AG04450 (cell line): ENCODE data around the gene KIAA0825. TPM values are rescaled to one million over a fixed set of nuclear protein-coding genes. Genes with fewer than 3 reads are reported as not detected.

Experiments used
- CTCF ChIA-PET: fragments of 300-600, 350-600 bp; formaldehyde crosslinking; extraction: SDS; loops from one replicate; lab custom pipeline; 2022; ENCODE audit warnings: antibody characterized with exemption, inconsistent platforms; lab: Charles Lee
- POLR2A ChIA-PET: fragments of 350-600 bp; formaldehyde crosslinking; extraction: SDS; loops from one replicate; lab custom pipeline; 2021; ENCODE audit warnings: antibody characterized with exemption, inconsistent platforms; lab: Yijun Ruan, JAX
- DNase-seq: peaks from one replicate; pipeline ENCODE4 v3.0.0-alpha.2; 2011; ENCODE audit warnings: low read depth, low spot score
- H3K27ac ChIP-seq: one replicate; pipeline ENCODE4 v1.5.1; 2012; ENCODE audit warnings: low read depth, low read length, control low read depth
- H3K27me3 ChIP-seq: one replicate; pipeline ENCODE4 v1.6.0; 2012; ENCODE audit warnings: low read length; ENCODE audit not compliant: control insufficient read depth, insufficient read depth
- H3K4me3 ChIP-seq: 2 replicates; pipeline ENCODE4 v1.5.1; 2011; ENCODE audit warnings: mild to moderate bottlenecking, low read depth, low read length, control low read depth
- H3K9me3 ChIP-seq: 2 replicates; pipeline ENCODE4 v1.5.1; 2012; ENCODE audit warnings: low read length; ENCODE audit not compliant: control insufficient read depth, insufficient read depth
- CTCF ChIP-seq: IDR thresholded peaks from 2 replicates; pipeline ENCODE4 v1.5.1; 2011; ENCODE audit warnings: low read depth, low read length, control low read depth, inconsistent platforms
- polyA plus RNA-seq: library from polyadenylated mRNA; depleted of rRNA; stranded (reverse); fragments of >200 nt; gene quantifications from 2 replicates; pipeline ENCODE4 v1.2.3, GENCODE V29; 2011

KIAA0825 gene
- polyA plus RNA-seq, 1 experiment = 2.1 TPM

- H3K4me3 ChIP-seq = no peak overlapping the region
- ChIA-PET POLR2A (no interaction called here), CTCF (no interaction called here)
- no peak for TF ChIP-seq CTCF
- H3K9me3 ChIP-seq = no peaks in the 10 kb centered on the region
- no peak overlapping the region for H3K27ac ChIP-seq
- no peak for DNase-seq
- H3K27me3 ChIP-seq = no peaks in the 10 kb centered on the region
These were observed 309.3 kb downstream of the KIAA0825 start for GRCh38 chr5:94309141-94309540.

GRCh38 chr5:94308442-94308841 is 310.0 kb downstream of the KIAA0825 start:
- Histone ChIP-seq H3K27me3 (no peaks in the 10 kb centered on the region), H3K9me3 (no peaks in the 10 kb centered on the region), H3K4me3 (no peak overlapping the region), H3K27ac (no peak overlapping the region)
- no peak for TF ChIP-seq CTCF
- no peak for DNase-seq
- ChIA-PET POLR2A (no interaction called here), CTCF (interaction anchor here (0.6 to 1.2 kb wide), 2 partner anchors 429 to 508 kb away, joined by 3 read pairs; no protein-coding TSS in a partner anchor)

- POLR2A ChIA-PET = no interaction called here
- no peak for TF ChIP-seq CTCF
- no peak overlapping the region for H3K4me3 ChIP-seq
- H3K27ac ChIP-seq = no peak overlapping the region
- CTCF ChIA-PET = no interaction called here
- H3K9me3 ChIP-seq = no peaks in the 10 kb centered on the region
- no peak for DNase-seq
- no peaks in the 10 kb centered on the region for H3K27me3 ChIP-seq
These were observed 314.3 kb downstream of the KIAA0825 start for GRCh38 chr5:94304146-94304545.

GRCh38 chr5:94288937-94289336 is 329.5 kb downstream of the KIAA0825 start:
- CTCF ChIA-PET = no interaction called here
- TF ChIP-seq CTCF = no peak
- POLR2A ChIA-PET = interaction anchor here (0.7 kb wide), 1 partner anchor 33 kb away, joined by 3 read pairs; no protein-coding TSS in a partner anchor
- H3K4me3 ChIP-seq = no peak overlapping the region
- H3K9me3 ChIP-seq = no peaks in the 10 kb centered on the region
- DNase-seq = no peak
- H3K27ac ChIP-seq = no peak overlapping the region
- no peaks in the 10 kb centered on the region for H3K27me3 ChIP-seq

GRCh38 chr5:94285984-94286383 is 332.4 kb downstream of the KIAA0825 start:
- no peak for TF ChIP-seq CTCF
- ChIA-PET CTCF (no interaction called here), POLR2A (no interaction called here)
- Histone ChIP-seq H3K27me3 (no peaks in the 10 kb centered on the region), H3K9me3 (no peaks in the 10 kb centered on the region), H3K27ac (no peak overlapping the region), H3K4me3 (no peak overlapping the region)
- DNase-seq = no peak
